RPMI8226 (cell line): Measurements from ENCODE around the gene S100Z.

Experiments
- DNase-seq: peaks from one replicate; pipeline ENCODE4 v3.0.0-alpha.2; 2015

Gene S100Z

DNA sequence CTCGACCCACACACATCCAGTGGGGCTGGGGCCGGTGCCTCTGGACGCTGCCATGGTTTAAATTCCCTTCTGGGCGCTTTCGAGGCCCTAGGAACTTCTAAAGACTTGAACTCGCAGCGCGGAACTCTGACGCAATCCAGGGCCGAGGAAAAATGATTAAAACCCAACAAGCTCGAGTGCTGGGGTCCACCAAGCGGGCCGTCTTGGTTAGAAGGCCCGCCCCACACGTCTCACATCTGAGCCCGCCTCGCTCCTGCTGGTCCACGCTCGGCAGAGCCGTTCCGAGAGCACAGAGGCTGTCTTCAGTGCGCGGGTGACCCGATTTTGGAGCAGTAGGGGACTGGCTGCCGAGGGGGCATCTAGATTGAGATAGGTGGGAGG lies 104.6 kb downstream of the S100Z start:
- no peak for DNase-seq

DNA sequence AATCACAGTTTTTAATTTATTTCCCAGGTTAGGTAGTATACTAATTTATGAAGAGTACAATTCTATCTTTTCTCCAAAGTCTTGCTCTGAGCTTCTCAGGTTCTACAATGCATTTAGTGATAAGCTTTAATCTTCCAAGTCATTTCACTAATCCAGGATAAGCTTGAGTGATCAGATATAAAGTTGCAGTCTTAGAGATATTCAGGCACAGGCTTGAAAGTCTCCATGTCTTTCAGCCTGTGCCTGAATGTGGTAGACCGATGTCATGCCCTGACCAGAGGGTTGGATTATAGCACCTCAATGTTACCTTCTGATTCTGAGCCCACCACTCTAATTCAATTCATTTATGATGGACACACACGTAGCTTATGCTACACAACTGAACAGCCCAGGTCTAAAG lies 106.2 kb downstream of the S100Z start:
- DNase-seq, result no peak

DNA sequence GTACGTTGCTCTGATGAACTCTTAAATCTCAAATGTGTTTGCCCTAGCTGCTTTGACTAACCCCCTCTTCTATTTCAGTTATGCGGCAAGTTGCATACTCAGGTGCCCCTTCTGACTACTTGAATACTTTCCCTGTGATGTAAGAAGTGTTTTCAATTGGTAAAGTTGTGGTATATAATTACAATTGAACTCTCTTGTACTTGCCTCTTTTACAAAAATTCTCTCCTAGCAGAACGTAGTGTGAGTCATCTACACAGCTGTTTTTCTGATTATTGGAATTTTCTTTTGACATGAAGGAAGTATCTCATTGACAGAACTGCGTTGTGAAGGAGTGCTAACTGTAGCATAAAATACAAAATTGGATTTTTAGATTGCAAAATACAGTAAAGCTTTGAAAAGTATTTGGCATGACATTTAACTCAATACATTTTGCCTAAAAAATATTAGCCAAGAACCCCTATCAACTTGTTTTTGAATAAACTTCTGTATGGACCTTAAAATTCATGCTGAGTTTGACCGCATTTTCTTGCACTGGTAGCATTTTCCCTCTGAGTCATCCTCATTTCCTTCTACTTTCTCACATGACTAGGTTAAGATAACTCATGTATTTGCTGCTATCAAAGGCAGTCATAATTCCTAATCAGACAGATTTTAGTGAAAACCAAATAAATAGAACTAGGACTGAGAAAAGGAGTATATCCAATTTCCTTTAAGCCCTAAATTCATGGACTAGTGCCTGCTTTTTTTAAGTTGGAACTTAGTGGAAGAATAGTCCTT lies 109.4 kb downstream of the S100Z start:
- no peak for DNase-seq

DNA sequence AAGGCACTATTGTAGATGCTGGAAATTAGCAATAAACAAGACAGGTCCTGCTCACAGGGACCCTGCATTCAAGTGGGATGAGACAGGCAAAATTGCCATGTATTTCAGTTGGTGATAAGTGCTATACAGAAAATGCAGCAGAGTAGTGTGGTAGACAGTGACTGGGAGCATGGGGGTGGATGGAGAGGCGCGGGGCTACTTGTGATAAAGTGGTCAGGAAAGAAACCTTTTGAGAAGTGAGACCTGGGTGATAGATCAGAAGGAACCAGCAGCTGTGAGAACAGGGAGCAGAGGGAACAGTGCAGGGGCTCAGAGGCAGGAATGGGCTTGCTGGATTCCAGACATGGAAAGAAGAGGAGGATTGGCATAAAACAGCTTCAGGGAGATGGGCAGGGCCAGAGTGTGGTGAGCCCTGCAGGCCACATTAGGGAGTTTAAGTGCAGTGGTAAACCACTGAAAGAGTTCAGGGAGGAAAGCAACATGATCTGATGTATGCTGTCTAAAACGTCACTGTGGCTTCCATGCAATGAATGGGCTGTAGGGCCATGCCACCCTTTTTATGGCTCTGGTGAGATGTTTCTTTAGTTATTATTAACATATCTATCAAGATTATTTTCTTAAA lies 110.3 kb downstream of the S100Z start:
- DNase-seq, result no peak

DNA sequence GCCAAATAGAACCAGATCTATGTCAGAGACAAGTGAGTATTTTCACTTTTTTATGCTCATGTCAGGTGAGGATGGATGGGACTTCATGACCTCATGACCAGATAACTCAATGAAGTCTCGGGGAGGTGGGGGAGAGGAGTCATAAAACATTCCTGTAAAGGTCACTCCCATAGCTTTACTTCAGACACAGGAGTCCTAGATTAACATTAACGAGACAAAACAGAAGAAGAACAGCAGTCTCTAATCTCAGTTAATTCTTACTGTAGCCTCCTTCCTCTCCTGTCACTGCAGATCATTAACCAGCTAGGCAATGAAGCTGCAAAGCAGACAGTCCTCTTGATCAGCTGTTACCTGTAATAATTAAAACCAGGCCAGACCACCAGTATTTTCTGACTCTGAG lies 114.2 kb downstream of the S100Z start:
- DNase-seq, result no peak
